ENCODE results near the gene BDKRB1.

The BDKRB1 gene

DNA sequence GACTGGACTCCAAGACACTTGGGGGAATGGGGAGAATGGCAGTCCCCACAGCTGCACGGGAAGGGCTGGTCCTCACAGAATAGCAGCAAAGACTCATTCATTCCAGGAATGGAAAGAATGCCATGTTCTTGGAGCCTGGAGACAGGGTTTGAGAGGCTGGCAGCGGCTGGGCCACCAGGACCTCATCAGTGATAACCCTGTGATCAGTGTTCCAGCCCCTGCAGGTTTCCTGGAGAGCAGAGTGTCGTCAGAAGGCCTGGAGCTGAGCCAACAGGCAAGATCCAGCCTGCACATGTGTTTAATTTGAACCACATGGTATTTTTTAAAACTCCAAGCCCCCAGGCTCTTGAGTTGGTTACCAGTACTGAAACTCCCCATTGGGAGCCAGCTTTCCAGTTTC is 11.3 kb downstream of the BDKRB1 start:
- H3K9me3 ChIP-seq (ENCODE audit: control insufficient read depth, insufficient read depth, low read length) = no peaks in the 10 kb centered on the region
- no peak overlapping the region for H3K4me2 ChIP-seq (ENCODE audit: low read length)
- no peaks in the 10 kb centered on the region for H3K36me3 ChIP-seq (ENCODE audit: control insufficient read depth, low read length)
- TF ChIP-seq EZH2phosphoT487 (IDR thresholded peaks at IDR 0.05; ENCODE audit: borderline replicate concordance, low read length) = no peak
- TF ChIP-seq, protein P1, sequence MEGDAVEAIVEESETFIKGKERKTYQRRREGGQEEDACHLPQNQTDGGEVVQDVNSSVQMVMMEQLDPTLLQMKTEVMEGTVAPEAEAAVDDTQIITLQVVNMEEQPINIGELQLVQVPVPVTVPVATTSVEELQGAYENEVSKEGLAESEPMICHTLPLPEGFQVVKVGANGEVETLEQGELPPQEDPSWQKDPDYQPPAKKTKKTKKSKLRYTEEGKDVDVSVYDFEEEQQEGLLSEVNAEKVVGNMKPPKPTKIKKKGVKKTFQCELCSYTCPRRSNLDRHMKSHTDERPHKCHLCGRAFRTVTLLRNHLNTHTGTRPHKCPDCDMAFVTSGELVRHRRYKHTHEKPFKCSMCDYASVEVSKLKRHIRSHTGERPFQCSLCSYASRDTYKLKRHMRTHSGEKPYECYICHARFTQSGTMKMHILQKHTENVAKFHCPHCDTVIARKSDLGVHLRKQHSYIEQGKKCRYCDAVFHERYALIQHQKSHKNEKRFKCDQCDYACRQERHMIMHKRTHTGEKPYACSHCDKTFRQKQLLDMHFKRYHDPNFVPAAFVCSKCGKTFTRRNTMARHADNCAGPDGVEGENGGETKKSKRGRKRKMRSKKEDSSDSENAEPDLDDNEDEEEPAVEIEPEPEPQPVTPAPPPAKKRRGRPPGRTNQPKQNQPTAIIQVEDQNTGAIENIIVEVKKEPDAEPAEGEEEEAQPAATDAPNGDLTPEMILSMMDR (IDR thresholded peaks at IDR 0.05; ENCODE audit: low read depth, low read length, poor library complexity, severe bottlenecking) = no peak
- H3K4me1 ChIP-seq (ENCODE audit: control insufficient read depth, low read length) = no peaks in the 10 kb centered on the region
- no peaks in the 10 kb centered on the region for H3K27me3 ChIP-seq (ENCODE audit: control insufficient read depth, low read length)
- no peak overlapping the region for H3K4me3 ChIP-seq (ENCODE audit: low read length)
- no peak overlapping the region for H3K27ac ChIP-seq (ENCODE audit: low read depth, low read length)
- H3K9me2 ChIP-seq (replicated peaks; ENCODE audit: control insufficient read depth, low read length) = no peaks in the 10 kb centered on the region
- no peaks in the 10 kb centered on the region for H3K79me2 ChIP-seq (ENCODE audit: control insufficient read depth, low read length)
- no peaks in the 10 kb centered on the region for H3F3A ChIP-seq (ENCODE audit: control insufficient read depth, insufficient read depth)
- no peaks in the 10 kb centered on the region for H4K20me1 ChIP-seq (ENCODE audit: control insufficient read depth, insufficient read depth, low read depth, low read length)

DNA sequence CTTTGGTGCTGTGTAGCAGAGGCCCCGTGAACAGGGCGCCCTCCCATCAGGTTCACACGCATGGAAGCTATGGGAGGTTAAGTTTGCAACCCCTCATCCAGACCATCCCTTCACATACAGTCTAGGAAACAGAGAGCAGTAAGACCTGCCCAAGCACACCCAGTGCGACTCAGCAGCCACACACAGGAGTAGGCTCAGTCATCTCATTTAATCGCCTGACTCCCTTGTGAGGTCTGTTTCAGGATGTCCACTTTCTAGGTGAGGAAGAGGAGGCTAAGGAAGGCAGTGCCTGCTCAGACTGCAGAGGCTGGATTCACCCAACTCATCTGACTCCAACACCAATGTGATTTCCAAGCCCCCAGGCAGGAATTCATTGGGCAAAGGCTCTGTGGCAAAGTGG is 11.9 kb downstream of the BDKRB1 start:
- Histone ChIP-seq H3K4me2 (ENCODE audit: low read length) (no peak overlapping the region), H3K9me3 (ENCODE audit: control insufficient read depth, insufficient read depth, low read length) (no peaks in the 10 kb centered on the region), H3K27ac (ENCODE audit: low read depth, low read length) (no peak overlapping the region), H3K4me1 (ENCODE audit: control insufficient read depth, low read length) (no peaks in the 10 kb centered on the region), H3K4me3 (ENCODE audit: low read length) (no peak overlapping the region), H4K20me1 (ENCODE audit: control insufficient read depth, insufficient read depth, low read depth, low read length) (no peaks in the 10 kb centered on the region), H3K36me3 (ENCODE audit: control insufficient read depth, low read length) (no peaks in the 10 kb centered on the region), H3K9me2 (replicated peaks; ENCODE audit: control insufficient read depth, low read length) (no peaks in the 10 kb centered on the region), H3K79me2 (ENCODE audit: control insufficient read depth, low read length) (no peaks in the 10 kb centered on the region), H3K27me3 (ENCODE audit: control insufficient read depth, low read length) (no peaks in the 10 kb centered on the region), H3F3A (ENCODE audit: control insufficient read depth, insufficient read depth) (no peaks in the 10 kb centered on the region)
- TF ChIP-seq, protein P1 (IDR thresholded peaks at IDR 0.05; ENCODE audit: low read depth, low read length, poor library complexity, severe bottlenecking) = no peak
- TF ChIP-seq EZH2phosphoT487 (IDR thresholded peaks at IDR 0.05; ENCODE audit: borderline replicate concordance, low read length) = no peak

DNA sequence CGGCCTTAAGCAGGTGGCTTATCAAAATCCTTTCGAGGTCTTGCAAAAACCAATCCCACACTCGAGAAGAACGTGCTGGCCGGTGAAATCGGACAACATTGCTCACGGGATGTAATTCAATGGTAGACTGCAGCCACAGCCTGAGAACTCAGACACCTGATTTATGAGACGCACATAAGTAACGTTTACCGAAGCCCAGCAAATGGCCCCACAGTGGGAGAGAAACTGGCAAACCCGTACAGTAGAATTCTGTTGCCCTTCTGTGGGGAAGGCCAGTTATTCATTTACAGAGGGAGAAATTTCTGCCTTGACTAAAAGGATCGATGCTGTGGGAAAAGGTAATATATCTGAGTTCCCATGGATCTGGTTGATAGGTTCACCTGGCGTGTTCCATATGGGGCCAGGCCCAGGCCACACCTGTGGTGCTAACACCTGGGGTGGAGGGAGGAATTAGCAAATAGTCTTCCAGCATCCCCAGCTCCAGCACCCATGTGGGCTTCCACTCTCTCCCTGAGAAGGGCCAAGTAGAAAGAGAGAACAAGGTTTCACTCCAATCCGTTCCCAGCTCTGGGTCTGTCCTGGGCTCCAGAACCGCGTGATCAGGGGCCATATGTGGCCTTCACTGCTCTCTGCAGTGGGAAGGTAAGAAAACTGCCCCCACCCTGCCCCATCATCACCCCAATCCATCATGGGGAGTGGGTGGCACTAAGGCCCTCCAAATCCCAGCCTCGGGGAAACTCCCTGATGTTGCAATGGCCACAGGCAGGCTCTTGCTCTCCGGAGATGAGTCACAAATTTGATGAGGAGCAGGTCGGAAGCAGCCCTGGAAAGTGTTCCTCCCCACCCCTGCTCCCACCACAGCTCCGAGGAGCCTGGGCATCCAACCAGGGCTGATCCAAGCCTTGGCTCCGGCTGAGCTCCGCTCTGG is 12.7 kb downstream of the BDKRB1 start:
- Histone ChIP-seq H3K4me2 (ENCODE audit: low read length) (no peak overlapping the region), H3K27ac (ENCODE audit: low read depth, low read length) (no peak overlapping the region), H3K79me2 (ENCODE audit: control insufficient read depth, low read length) (no peaks in the 10 kb centered on the region), H3K9me2 (replicated peaks; ENCODE audit: control insufficient read depth, low read length) (no peaks in the 10 kb centered on the region), H3F3A (ENCODE audit: control insufficient read depth, insufficient read depth) (no peaks in the 10 kb centered on the region), H4K20me1 (ENCODE audit: control insufficient read depth, insufficient read depth, low read depth, low read length) (no peaks in the 10 kb centered on the region), H3K36me3 (ENCODE audit: control insufficient read depth, low read length) (no peaks in the 10 kb centered on the region), H3K4me3 (ENCODE audit: low read length) (no peak overlapping the region), H3K4me1 (ENCODE audit: control insufficient read depth, low read length) (no peaks in the 10 kb centered on the region), H3K27me3 (ENCODE audit: control insufficient read depth, low read length) (no peaks in the 10 kb centered on the region), H3K9me3 (ENCODE audit: control insufficient read depth, insufficient read depth, low read length) (no peaks in the 10 kb centered on the region)
- TF ChIP-seq, protein P1 (IDR thresholded peaks at IDR 0.05; ENCODE audit: low read depth, low read length, poor library complexity, severe bottlenecking) = no peak
- no peak for TF ChIP-seq EZH2phosphoT487 (IDR thresholded peaks at IDR 0.05; ENCODE audit: borderline replicate concordance, low read length)

Measured in DOHH2 (cell line).